Endothelial cell of hepatic sinusoid (primary cell): ENCODE data around the gene ANKRD33.

Source experiments
- in situ Hi-C: cut with HindIII; loops from 2 replicates; pipeline ENCODE4 v1.10.0; 2017; ENCODE audit warnings: low sequenced_read_pairs

ANKRD33 gene

GRCh38 chr12:51900323-51900889 is 12.5 kb downstream of the ANKRD33 start:
- in situ Hi-C loops, result no loop called here

- in situ Hi-C loops, result no loop called here
These were observed 13.4 kb downstream of the ANKRD33 start for GRCh38 chr12:51901121-51901817.

- in situ Hi-C loops, result no loop called here
These were observed 14.0 kb downstream of the ANKRD33 start for GRCh38 chr12:51901881-51902280.

- in situ Hi-C loops, result no loop called here
These were observed 17.1 kb downstream of the ANKRD33 start for GRCh38 chr12:51904951-51905470.

- in situ Hi-C loops, result no loop called here
These were observed 17.8 kb downstream of the ANKRD33 start for GRCh38 chr12:51905471-51906429.

GRCh38 chr12:51906430-51907082 is 18.7 kb downstream of the ANKRD33 start:
- in situ Hi-C loops, result no loop called here

- in situ Hi-C loops, result no loop called here
These were observed 19.4 kb downstream of the ANKRD33 start, which contains the start of gene ACVRL1 for GRCh38 chr12:51907083-51907855. ACVRL1 (plus strand) TSS chr12:51907504; CDS start chr12:51912475, 4,971 bp downstream.

- in situ Hi-C loops, result no loop called here
These were observed 20.0 kb downstream of the ANKRD33 start for GRCh38 chr12:51907856-51908425.

GRCh38 chr12:51908876-51909592 is 21.1 kb downstream of the ANKRD33 start:
- in situ Hi-C loops, result no loop called here

GRCh38 chr12:51910168-51910567 is 22.3 kb downstream of the ANKRD33 start:
- in situ Hi-C loops, result no loop called here

GRCh38 chr12:51910691-51911090 is 22.8 kb downstream of the ANKRD33 start:
- in situ Hi-C loops, result no loop called here

GRCh38 chr12:51911307-51911706 is 23.4 kb downstream of the ANKRD33 start:
- in situ Hi-C loops, result no loop called here

- in situ Hi-C loops, result no loop called here
These were observed 24.1 kb downstream of the ANKRD33 start for GRCh38 chr12:51911788-51912711.

- in situ Hi-C loops, result no loop called here
These were observed 25.4 kb downstream of the ANKRD33 start for GRCh38 chr12:51913071-51914033.

- in situ Hi-C loops, result no loop called here
These were observed 26.4 kb downstream of the ANKRD33 start for GRCh38 chr12:51914034-51914923.
